Upper lobe of left lung (tissue), 4 donors: Measurements from ENCODE around the gene ORAI2.
"Not testable (repeated sequence)": the region's sequence is repeated elsewhere in the genome, so short reads cannot be mapped to it uniquely, and the experiment has no call there.

ENCODE experiments used
- CTCF ChIP-seq, 6 experiments: fragments of 450-650 bp in 4 of 6; fragments of 200-600 bp in 2 of 6; sonication (generic) in 2 of 6; IDR thresholded peaks; one replicate each; pipeline ENCODE4 v1.5.1; 2016 to 2019; ENCODE audit warnings: antibody characterized with exemption in 6 of 6
- EP300 ChIP-seq, 4 donors: sonication (generic); formaldehyde crosslinking; IDR thresholded peaks; one replicate each; pipeline ENCODE4 v1.5.1; 2017; ENCODE audit warnings: antibody characterized with exemption in 4 of 4, control low read depth in 2 of 4
- POLR2A ChIP-seq, 4 donors: fragments of 450-650 bp; IDR thresholded peaks; one replicate each; pipeline ENCODE4 v1.5.1; 2016 to 2017; ENCODE audit warnings: antibody characterized with exemption in 4 of 4, mild to moderate bottlenecking in 2 of 4
- POLR2AphosphoS5 ChIP-seq, 2 donors: sonication (generic); formaldehyde crosslinking; IDR thresholded peaks; one replicate each; pipeline ENCODE4 v1.5.1; 2017; ENCODE audit warnings: antibody characterized with exemption in 2 of 2

- TF ChIP-seq POLR2AphosphoS5, POLR2A, CTCF, EP300 (IDR thresholded peaks at IDR 0.05): not testable (repeated sequence)
Measured at GRCh38 chr7:102481962-102482361, 48.6 kb downstream of the ORAI2 start.
